Testis (tissue), 2 donors: ENCODE measurements around the gene CD9.
"Not testable (repeated sequence)": the region's sequence is repeated elsewhere in the genome, so short reads cannot be mapped to it uniquely, and the experiment has no call there.

Source experiments
- CTCF ChIP-seq, 3 experiments: fragments of 450-650 bp in 2 of 3; fragments of 200-600 bp in 1 of 3; sonication (generic) in 1 of 3; IDR thresholded peaks; one replicate each; pipeline ENCODE4 v1.5.1; 2016 to 2019; ENCODE audit warnings: antibody characterized with exemption in 3 of 3, mild to moderate bottlenecking in 2 of 3, moderate library complexity in 1 of 3
- POLR2A ChIP-seq: fragments of 450-650 bp; IDR thresholded peaks from one replicate; pipeline ENCODE4 v1.6.1; 2017; ENCODE audit warnings: antibody characterized with exemption, mild to moderate bottlenecking, moderate library complexity

DNA sequence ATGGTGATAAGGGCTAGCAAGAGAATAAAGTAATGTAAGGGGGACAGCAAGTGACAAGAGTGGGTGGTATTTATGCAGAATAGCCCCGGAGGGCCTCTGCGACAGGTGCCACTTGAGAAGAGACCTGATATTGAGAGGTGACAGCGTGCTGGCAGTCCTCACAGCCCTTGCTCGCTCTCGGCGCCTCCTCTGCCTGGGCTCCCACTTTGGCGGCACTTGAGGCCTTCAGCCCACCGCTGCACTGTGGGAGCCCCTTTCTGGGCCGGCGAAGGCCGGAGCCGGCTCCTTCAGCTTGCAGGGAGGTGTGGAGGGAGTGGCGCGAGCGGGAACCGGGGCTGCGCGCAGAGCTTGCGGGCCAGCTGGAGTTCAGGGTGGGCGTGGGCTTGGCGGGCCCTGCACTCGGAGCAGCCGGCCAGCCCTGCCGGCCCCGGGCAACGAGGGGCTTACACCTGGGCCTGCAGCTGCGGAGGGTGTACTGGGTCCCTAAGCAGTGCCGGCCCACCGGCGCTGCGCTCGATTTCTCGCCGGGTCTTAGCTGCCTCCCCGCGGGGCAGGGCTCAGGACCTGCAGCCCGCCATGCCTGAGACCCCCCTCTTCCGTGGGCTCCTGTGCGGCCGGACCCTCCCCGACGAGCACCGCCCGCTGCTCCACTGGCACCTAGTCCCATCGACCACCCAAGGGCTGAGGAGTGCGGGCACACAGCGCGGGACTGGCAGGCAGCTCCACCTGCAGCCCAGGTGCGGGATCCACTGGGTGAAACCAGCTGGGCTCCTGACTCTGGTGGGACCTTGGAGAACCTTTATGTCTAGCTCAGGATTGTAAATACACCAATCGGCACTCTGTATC lies 40.8 kb upstream of the CD9 start:
- not testable (repeated sequence) for TF ChIP-seq CTCF (IDR thresholded peaks at IDR 0.05); POLR2A
